CD4-positive, alpha-beta T cell (primary cell): Measurements from ENCODE around the gene GIGYF1. TPM values are rescaled to one million over a fixed set of nuclear protein-coding genes. Genes with fewer than 3 reads are reported as not detected.
A peak's percentile ranks its signal among the peaks of the same experiment; 100 is the strongest.
"Not testable (repeated sequence)": the region's sequence is repeated elsewhere in the genome, so short reads cannot be mapped to it uniquely, and the experiment has no call there.

ENCODE experiments used
- ATAC-seq: fragments of 200-7000 bp; cut with Tn5 transposase; one replicate; pipeline ENCODE4 v1.10.0; 2022; ENCODE audit warnings: mild to moderate bottlenecking; ENCODE audit not compliant: poor library complexity
- CTCF ChIA-PET: fragments of 350-600 bp; sonication (Branson Sonifier 250); formaldehyde crosslinking; loops from one replicate; lab custom pipeline; 2021; ENCODE audit warnings: antibody characterized with exemption, inconsistent platforms; lab: Charles Lee
- POLR2A ChIA-PET: fragments of 350-600 bp; sonication (Branson Sonifier 250); formaldehyde crosslinking; loops from one replicate; lab custom pipeline; 2021; ENCODE audit warnings: antibody characterized with exemption, inconsistent platforms; lab: Charles Lee
- DNase-seq, 14 experiments: peaks; one replicate each; pipeline ENCODE4 v3.0.0-alpha.2; 2013 to 2020; ENCODE audit warnings: mixed read lengths in 2 of 14
- H3K27ac ChIP-seq, 2 donors: one replicate each; pipeline versions ENCODE4 v1.5.1 to v1.7.0; 2013; ENCODE audit warnings: low read length in 2 of 2, low read depth in 1 of 2, mild to moderate bottlenecking in 1 of 2
- H3K27me3 ChIP-seq, 2 experiments: 1 replicate in 1 of 2; 2 replicates in 1 of 2; pipeline versions ENCODE4 v1.6.1 to v1.7.0; 2013; ENCODE audit warnings: low read length in 2 of 2, control low read depth in 1 of 2, mild to moderate bottlenecking in 1 of 2, moderate library complexity in 1 of 2; ENCODE audit not compliant: insufficient read depth in 2 of 2, control insufficient read depth in 1 of 2
- H3K36me3 ChIP-seq: one replicate; pipeline ENCODE4 v1.6.1; 2013; ENCODE audit warnings: low read length, control low read depth; ENCODE audit not compliant: insufficient read depth
- H3K4me1 ChIP-seq: one replicate; pipeline ENCODE4 v1.6.1; 2013; ENCODE audit warnings: low read length, control low read depth; ENCODE audit not compliant: insufficient read depth
- H3K4me3 ChIP-seq: one replicate; pipeline ENCODE4 v1.5.1; 2013; ENCODE audit warnings: mild to moderate bottlenecking, low read length, moderate library complexity
- H3K9me3 ChIP-seq, 2 experiments: 1 replicate in 1 of 2; 2 replicates in 1 of 2; pipeline versions ENCODE4 v1.6.1 to v1.7.0; 2013; ENCODE audit warnings: low read length in 2 of 2, mild to moderate bottlenecking in 2 of 2, control low read depth in 1 of 2, moderate library complexity in 1 of 2; ENCODE audit not compliant: control insufficient read depth in 1 of 2, insufficient read depth in 1 of 2
- H3K27ac Mint-ChIP-seq: one replicate; pipeline ENCODE4 v1.8.0; 2020; ENCODE audit warnings: mixed read lengths
- H3K27me3 Mint-ChIP-seq: one replicate; pipeline ENCODE4 v1.8.0; 2021; ENCODE audit warnings: mixed read lengths
- H3K36me3 Mint-ChIP-seq: one replicate; pipeline ENCODE4 v1.8.0; 2021; ENCODE audit warnings: low read depth, mixed read lengths
- H3K4me1 Mint-ChIP-seq: one replicate; pipeline ENCODE4 v1.8.0; 2021; ENCODE audit warnings: low read depth, mixed read lengths
- H3K4me3 Mint-ChIP-seq: one replicate; pipeline ENCODE4 v1.8.0; 2020; ENCODE audit warnings: mild to moderate bottlenecking, mixed read lengths
- H3K9me3 Mint-ChIP-seq: one replicate; pipeline ENCODE4 v1.8.0; 2020; ENCODE audit warnings: mixed read lengths
- CTCF ChIP-seq: fragments of 200-600 bp; IDR thresholded peaks from one replicate; pipeline ENCODE4 v1.8.0; 2022; ENCODE audit warnings: antibody characterized with exemption, mild to moderate bottlenecking
- intact Hi-C, 2 experiments: fragments of 100-400 bp; cut with DNase I in 1 of 2; cut with micrococcal nuclease in 1 of 2; formaldehyde crosslinking; loops; one replicate each; pipeline versions ENCODE4 v1.15.1 to v1.9.0; 2023 to 2025; cut with DNase I, micrococcal nuclease
- total RNA-seq, 174 experiments: library from RNA in 2 of 174; stranded (reverse) in 2 of 174; gene quantifications; one replicate each; pipeline ENCODE4 v1.2.3 and lab custom pipeline; 2021 to 2026

Gene GIGYF1
- total RNA-seq, 2 experiments from 2014 or later, result 75.5 to 78.8 TPM

- Histone ChIP-seq H3K27me3 (no peaks in the 10 kb centered on the region), H3K9me3 (no peaks in the 10 kb centered on the region), H3K4me3 (peak overlapping the region; percentile 100), H3K27ac (peak overlapping the region; percentile 82 to 93), H3K36me3 (no peaks in the 10 kb centered on the region), H3K4me1 (peaks cover 24% of the 10 kb centered on the region)
- DNase-seq (peak; percentile 57 to 83 (median 68)), ATAC-seq (peak; percentile 50)
- peaks cover 14% of the 10 kb centered on the region for H3K4me1 Mint-ChIP-seq
- TF ChIP-seq CTCF, result peak; percentile 99
- H3K27me3 Mint-ChIP-seq, result no peaks in the 10 kb centered on the region
- H3K36me3 Mint-ChIP-seq, result peaks cover 9% of the 10 kb centered on the region
- CTCF ChIA-PET, result interaction anchor here (0.6 to 3.5 kb wide), 33 partner anchors 11 to 538 kb away, joined by 3 to 59 read pairs (median 4); partner anchors contain the start of genes EPO, FBXO24, GIGYF1 and LRCH4
- intact Hi-C loops, result loop anchor here (1.0 to 10.0 kb wide), 7 partner anchors 20 to 457 kb away; partner anchors contain the start of genes SLC12A9 (in 2 of the 2) and TRIM56 (in 1 of the 2)
- peak overlapping the region; percentile 85 for H3K27ac Mint-ChIP-seq
- no peaks in the 10 kb centered on the region for H3K9me3 Mint-ChIP-seq
- POLR2A ChIA-PET, result interaction anchor here (0.7 to 2.6 kb wide), 29 partner anchors 10 to 605 kb away, joined by 3 to 36 read pairs (median 8); partner anchors contain the start of genes AGFG2, FBXO24, GIGYF1 and GNB2
- H3K4me3 Mint-ChIP-seq, result peak overlapping the region; percentile 98
These were observed 11.3 kb upstream of the GIGYF1 start for GRCh38 chr7:100705320-100705752.

- H3K36me3 ChIP-seq, H3K9me3 ChIP-seq, CTCF ChIA-PET, H3K36me3 Mint-ChIP-seq, H3K27me3 ChIP-seq, H3K9me3 Mint-ChIP-seq, ATAC-seq, H3K4me3 ChIP-seq, H3K4me1 Mint-ChIP-seq, H3K27me3 Mint-ChIP-seq, H3K4me3 Mint-ChIP-seq, DNase-seq, H3K27ac Mint-ChIP-seq, H3K27ac ChIP-seq: not testable (repeated sequence)
- intact Hi-C loops, result loop anchor here in 1 of 2 experiments (10.0 kb wide), 1 partner anchor 384 kb away; the partner anchor contains the start of gene TRIM56
- H3K4me1 ChIP-seq, result peaks cover 10% of the 10 kb centered on the region
- POLR2A ChIA-PET, result interaction anchor here (1.2 kb wide), 1 partner anchor 10 kb away, joined by 3 read pairs; no protein-coding TSS in a partner anchor
These were observed 7.0 kb upstream of the GIGYF1 start for GRCh38 chr7:100701089-100701488.

- Mint-ChIP-seq H3K4me3 (peak overlapping the region; percentile 40), H3K27ac (no peak overlapping the region), H3K27me3 (no peaks in the 10 kb centered on the region), H3K4me1 (peaks cover 5% of the 10 kb centered on the region), H3K36me3 (no peaks in the 10 kb centered on the region), H3K9me3 (no peaks in the 10 kb centered on the region)
- H3K27ac ChIP-seq, result no peak overlapping the region
- H3K4me1 ChIP-seq, result peaks cover 11% of the 10 kb centered on the region
- ATAC-seq, result no peak
- H3K27me3 ChIP-seq, result peaks cover 0 to 2% of the 10 kb centered on the region in 2 experiments
- intact Hi-C loops, result no loop called here
- no peaks in the 10 kb centered on the region for H3K36me3 ChIP-seq
- ChIA-PET CTCF (no interaction called here), POLR2A (interaction anchor here (0.7 to 0.9 kb wide), 2 partner anchors 22 to 113 kb away, joined by 3 read pairs; partner anchors contain the start of genes FBXO24 and LRCH4)
- TF ChIP-seq CTCF, result no peak
- H3K4me3 ChIP-seq, result no peak overlapping the region
- H3K9me3 ChIP-seq, result no peaks in the 10 kb centered on the region
- no peak for DNase-seq
These were observed 5.0 kb upstream of the GIGYF1 start for GRCh38 chr7:100699018-100699417.
